ENCODE data around the gene NFKB1. TPM values are rescaled to one million over a fixed set of nuclear protein-coding genes. Genes with fewer than 3 reads are reported as not detected.

NFKB1 gene
- total RNA-seq, 1 donor from 2014 or later: 18.8 TPM

DNA sequence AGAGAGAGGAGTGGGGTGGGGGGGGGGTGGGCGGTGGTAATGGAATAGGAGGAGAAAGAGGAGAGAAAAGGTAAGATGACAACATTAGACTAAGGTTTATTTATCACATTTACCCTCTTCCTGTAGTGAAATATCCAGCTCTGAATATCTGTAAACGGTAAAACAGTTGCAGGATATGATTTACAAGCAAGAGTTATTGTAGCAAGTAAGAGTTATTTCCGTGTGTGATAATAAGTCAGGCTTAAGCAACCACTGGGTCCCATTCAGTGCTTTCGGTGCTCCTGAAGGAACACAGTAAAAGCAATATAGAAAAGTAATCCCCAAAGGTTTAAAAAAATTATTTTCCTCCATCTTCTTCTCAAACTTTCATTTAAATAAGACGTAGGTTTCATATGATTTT lies 156.0 kb downstream of the NFKB1 start:
- no peaks in the 10 kb centered on the region for H3K27me3 ChIP-seq (ENCODE audit: control insufficient read depth in 3 of 3, insufficient read depth in 3 of 3, low read length in 3 of 3)

DNA sequence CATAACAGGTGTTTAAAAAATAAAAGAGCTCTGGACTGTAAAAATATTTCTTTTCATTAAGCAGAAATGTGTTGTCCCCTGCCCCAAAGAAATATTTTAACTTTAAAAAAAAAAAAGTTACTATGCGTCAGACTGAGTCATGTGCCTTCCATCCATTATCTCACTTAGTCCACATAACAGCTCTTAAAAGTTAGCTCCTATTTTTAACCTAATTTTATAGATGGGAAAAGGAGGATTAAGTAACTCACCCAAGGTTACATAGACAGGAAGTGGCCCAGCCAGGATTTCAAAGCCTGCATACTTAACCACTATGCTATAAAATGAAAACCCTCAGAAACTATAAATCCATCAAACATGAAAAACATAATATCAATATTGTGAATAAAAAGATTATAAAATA lies 161.9 kb downstream of the NFKB1 start:
- H3K9me3 ChIP-seq (ENCODE audit: control insufficient read depth in 3 of 3, low read length in 3 of 3): no peaks in the 10 kb centered on the region
- peaks cover 8 to 25% (median 8%) of the 10 kb centered on the region in 3 donors for H3K36me3 ChIP-seq (ENCODE audit: control insufficient read depth in 3 of 3, insufficient read depth in 3 of 3, low read length in 3 of 3)
- H3K4me1 ChIP-seq (ENCODE audit: control insufficient read depth in 3 of 3, insufficient read depth in 3 of 3, low read length in 3 of 3): no peaks in the 10 kb centered on the region
- no peak overlapping the region for H3K4me3 ChIP-seq (ENCODE audit: low read length in 3 of 3)
- H3K27me3 ChIP-seq (ENCODE audit: control insufficient read depth in 3 of 3, insufficient read depth in 3 of 3, low read length in 3 of 3): no peaks in the 10 kb centered on the region
- H3K9ac ChIP-seq (ENCODE audit: low read depth in 1 of 3, low read length in 3 of 3): no peak overlapping the region
- no peak overlapping the region for H3K27ac ChIP-seq (ENCODE audit: low read depth, low read length)

More for the DNA sequence above, 156.0 kb downstream of the NFKB1 start:
- Histone ChIP-seq H3K27ac (ENCODE audit: low read depth, low read length) (no peak overlapping the region), H3K9ac (ENCODE audit: low read depth in 1 of 3, low read length in 3 of 3) (no peak overlapping the region), H3K4me3 (ENCODE audit: low read length in 3 of 3) (no peak overlapping the region), H3K4me1 (ENCODE audit: control insufficient read depth in 3 of 3, insufficient read depth in 3 of 3, low read length in 3 of 3) (no peaks in the 10 kb centered on the region), H3K9me3 (ENCODE audit: control insufficient read depth in 3 of 3, low read length in 3 of 3) (no peaks in the 10 kb centered on the region), H3K36me3 (ENCODE audit: control insufficient read depth in 3 of 3, insufficient read depth in 3 of 3, low read length in 3 of 3) (peaks cover 0 to 9% (median 3%) of the 10 kb centered on the region in 3 donors)

DNA sequence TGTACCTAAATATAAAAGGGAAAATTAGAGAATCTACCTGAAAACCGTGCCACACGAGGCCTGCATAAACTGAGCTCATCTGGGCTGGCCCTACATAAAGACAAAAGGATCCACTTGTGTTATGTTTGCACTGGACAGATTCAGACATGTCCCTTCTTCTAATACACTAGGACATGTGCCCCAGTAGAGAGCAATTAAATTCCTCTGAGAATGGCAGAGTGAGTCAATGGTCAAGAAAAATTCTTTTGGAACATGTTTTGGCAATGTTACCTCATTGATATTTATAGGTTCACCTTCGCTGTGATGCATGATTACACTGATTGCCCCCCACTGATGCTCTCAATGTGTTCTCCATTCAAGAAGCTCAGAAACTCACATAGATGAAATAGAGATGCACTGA lies 164.4 kb downstream of the NFKB1 start:
- Histone ChIP-seq H3K27ac (ENCODE audit: low read depth, low read length) (no peak overlapping the region), H3K27me3 (ENCODE audit: control insufficient read depth in 3 of 3, insufficient read depth in 3 of 3, low read length in 3 of 3) (no peaks in the 10 kb centered on the region), H3K9me3 (ENCODE audit: control insufficient read depth in 3 of 3, low read length in 3 of 3) (no peaks in the 10 kb centered on the region), H3K36me3 (ENCODE audit: control insufficient read depth in 3 of 3, insufficient read depth in 3 of 3, low read length in 3 of 3) (peaks cover 8 to 26% (median 11%) of the 10 kb centered on the region in 3 donors), H3K4me1 (ENCODE audit: control insufficient read depth in 3 of 3, insufficient read depth in 3 of 3, low read length in 3 of 3) (no peaks in the 10 kb centered on the region), H3K9ac (ENCODE audit: low read depth in 1 of 3, low read length in 3 of 3) (no peak overlapping the region), H3K4me3 (ENCODE audit: low read length in 3 of 3) (no peak overlapping the region)

Other genes starting within 250 kb of the NFKB1 start
- gene SLC39A8, start 155.9 kb upstream of the NFKB1 start, total RNA-seq: 6.3 TPM

Measured in skeletal muscle tissue (tissue), 4 donors.